Neural cell (in vitro differentiated cells): ENCODE data around the gene TYMP.

Experiments used
- EP300 ChIP-seq: fragments of 450-650 bp; conservative IDR thresholded peaks from 2 replicates; pipeline ENCODE4 v1.6.1; 2014; ENCODE audit warnings: antibody characterized with exemption, mild to moderate bottlenecking, moderate library complexity; ENCODE audit not compliant: poor library complexity, severe bottlenecking
- EZH2 ChIP-seq: fragments of 200-600, 300-800 bp; shearing (Covaris generic), sonication (generic); IDR thresholded peaks from 2 replicates; pipeline ENCODE4 v1.6.1; 2014; ENCODE audit warnings: antibody characterized with exemption, low read length, borderline replicate concordance, mild to moderate bottlenecking; ENCODE audit not compliant: insufficient read depth, poor library complexity, severe bottlenecking
- POLR2AphosphoS5 ChIP-seq: IDR thresholded peaks from 2 replicates; pipeline ENCODE4 v1.6.1; 2012
- RAD21 ChIP-seq: fragments of 450-650 bp; conservative IDR thresholded peaks from 2 replicates; pipeline ENCODE4 v1.6.1; 2014; ENCODE audit warnings: antibody characterized with exemption, mild to moderate bottlenecking, moderate library complexity
- REST ChIP-seq: IDR thresholded peaks from 2 replicates; pipeline ENCODE4 v1.6.1; 2012; ENCODE audit warnings: borderline replicate concordance
- SMC3 ChIP-seq: fragments of 450-650 bp; conservative IDR thresholded peaks from 2 replicates; pipeline ENCODE4 v1.6.1; 2014; ENCODE audit warnings: antibody characterized with exemption, mild to moderate bottlenecking, moderate library complexity; ENCODE audit not compliant: poor library complexity
- TAF1 ChIP-seq: IDR thresholded peaks from 2 replicates; pipeline ENCODE4 v1.6.1; 2012; ENCODE audit warnings: low read depth
- TF ChIP-seq, protein P1 (sequence below): fragments of 450-650 bp; IDR thresholded peaks from 2 replicates; pipeline ENCODE4 v1.5.1; 2014; ENCODE audit warnings: antibody characterized with exemption, mild to moderate bottlenecking, moderate library complexity; ENCODE audit not compliant: poor library complexity, severe bottlenecking

DNA sequence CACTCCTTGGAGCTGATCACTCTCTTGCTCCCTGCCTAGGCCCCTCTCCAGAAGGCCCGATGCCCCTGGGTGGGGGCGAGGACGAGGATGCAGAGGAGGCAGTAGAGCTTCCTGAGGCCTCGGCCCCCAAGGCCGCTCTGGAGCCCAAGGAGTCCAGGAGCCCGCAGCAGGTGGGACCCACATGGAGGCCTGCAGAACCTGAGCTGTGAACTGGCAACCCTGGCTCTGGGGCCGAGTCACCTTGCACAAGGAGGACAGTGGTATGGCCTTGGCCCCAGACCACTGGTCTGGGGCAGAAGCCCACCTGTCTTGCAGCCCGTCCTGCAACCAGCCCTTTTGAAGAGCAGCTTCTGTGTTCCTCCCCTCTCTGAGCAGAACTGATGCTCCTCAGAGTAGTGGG, 10.7 kb downstream of the TYMP start:
- TF ChIP-seq, protein P1, sequence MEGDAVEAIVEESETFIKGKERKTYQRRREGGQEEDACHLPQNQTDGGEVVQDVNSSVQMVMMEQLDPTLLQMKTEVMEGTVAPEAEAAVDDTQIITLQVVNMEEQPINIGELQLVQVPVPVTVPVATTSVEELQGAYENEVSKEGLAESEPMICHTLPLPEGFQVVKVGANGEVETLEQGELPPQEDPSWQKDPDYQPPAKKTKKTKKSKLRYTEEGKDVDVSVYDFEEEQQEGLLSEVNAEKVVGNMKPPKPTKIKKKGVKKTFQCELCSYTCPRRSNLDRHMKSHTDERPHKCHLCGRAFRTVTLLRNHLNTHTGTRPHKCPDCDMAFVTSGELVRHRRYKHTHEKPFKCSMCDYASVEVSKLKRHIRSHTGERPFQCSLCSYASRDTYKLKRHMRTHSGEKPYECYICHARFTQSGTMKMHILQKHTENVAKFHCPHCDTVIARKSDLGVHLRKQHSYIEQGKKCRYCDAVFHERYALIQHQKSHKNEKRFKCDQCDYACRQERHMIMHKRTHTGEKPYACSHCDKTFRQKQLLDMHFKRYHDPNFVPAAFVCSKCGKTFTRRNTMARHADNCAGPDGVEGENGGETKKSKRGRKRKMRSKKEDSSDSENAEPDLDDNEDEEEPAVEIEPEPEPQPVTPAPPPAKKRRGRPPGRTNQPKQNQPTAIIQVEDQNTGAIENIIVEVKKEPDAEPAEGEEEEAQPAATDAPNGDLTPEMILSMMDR = no peak
- TF ChIP-seq POLR2AphosphoS5 = no peak
- no peak for TF ChIP-seq EP300
- TF ChIP-seq EZH2 = no peak
- TF ChIP-seq REST = no peak
- no peak for TF ChIP-seq TAF1
- no peak for TF ChIP-seq RAD21
- TF ChIP-seq SMC3 = no peak
